Bronchial smooth muscle cell (primary cell): ENCODE results near the gene ABT1. TPM values are rescaled to one million over a fixed set of nuclear protein-coding genes. Genes with fewer than 3 reads are reported as not detected.

Experiments
- total RNA-seq: library from RNA; depleted of rRNA; stranded (reverse); fragments of >200 nt; gene quantifications from 2 replicates; pipeline ENCODE4 v1.2.1, GENCODE V29; 2014

ABT1 gene
- 11.8 and 12.0 TPM in 2 replicates for total RNA-seq

GRCh38 chr6:26596579-26597388 lies at the start of gene ABT1:
TSS of gene ABT1 (plus strand) at chr6:26596953. CDS start at chr6:26596983, 30 bp downstream.

Other genes starting within 250 kb of the ABT1 start
- gene BTN3A2, start 231.8 kb upstream of the ABT1 start, total RNA-seq: 20.0 and 55.2 TPM in 2 replicates
- 10.3 and 12.3 TPM in 2 replicates for gene BTN2A2, start 213.8 kb upstream of the ABT1 start, total RNA-seq
- gene BTN3A1, start 194.7 kb upstream of the ABT1 start, total RNA-seq: 22.2 and 38.7 TPM in 2 replicates
- 25.1 and 41.9 TPM in 2 replicates for gene BTN3A3, start 156.4 kb upstream of the ABT1 start, total RNA-seq
- gene BTN2A1, start 139.0 kb upstream of the ABT1 start, total RNA-seq: 8.7 and 9.6 TPM in 2 replicates
- gene BTN1A1, start 96.7 kb upstream of the ABT1 start, total RNA-seq: under 0.01 TPM in 1 of 2 replicates, not detected in the other
- gene HMGN4, start 58.6 kb upstream of the ABT1 start, total RNA-seq: 64.7 and 68.7 TPM in 2 replicates
- gene ZNF322, start 62.8 kb downstream of the ABT1 start, total RNA-seq: 9.0 and 11.3 TPM in 2 replicates